ENCODE results near the gene CFAP46.

The CFAP46 gene

DNA sequence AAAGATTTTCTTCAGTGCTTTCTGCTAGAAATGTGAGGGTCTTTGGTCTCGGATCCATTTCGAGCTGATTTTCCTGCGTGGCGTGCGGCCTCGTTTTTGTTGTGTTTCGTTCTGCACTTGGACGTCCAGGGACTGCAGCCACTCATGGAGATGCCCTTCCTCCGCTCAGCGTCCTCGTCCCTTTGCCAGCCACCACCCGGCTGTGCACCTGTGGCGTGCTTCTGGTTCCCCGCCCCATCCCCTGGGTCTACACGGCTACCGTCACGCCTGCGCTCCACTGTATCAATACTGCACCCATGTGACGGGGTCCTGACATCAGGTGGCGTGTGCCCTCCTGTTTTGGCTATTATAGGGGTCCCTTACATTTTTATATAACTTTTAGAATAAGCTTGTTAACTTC lies 113.7 kb downstream of the CFAP46 start:
- no peak overlapping the region for H3K4me3 ChIP-seq (ENCODE audit: low read length, poor library complexity, severe bottlenecking)
- no peaks in the 10 kb centered on the region for H3K4me1 ChIP-seq (ENCODE audit: insufficient read depth, low read length, poor library complexity, severe bottlenecking)
- H3K9me2 ChIP-seq (replicated peaks; ENCODE audit: low read depth, low read length), result no peaks in the 10 kb centered on the region
- H2AFZ ChIP-seq (ENCODE audit: low read length), result no peak overlapping the region
- H3K36me3 ChIP-seq (ENCODE audit: insufficient read depth, low read length), result no peaks in the 10 kb centered on the region
- no peaks in the 10 kb centered on the region for H3K79me2 ChIP-seq (ENCODE audit: insufficient read depth, low read length)
- no peaks in the 10 kb centered on the region; the same call in 1 of the 2 replicates for H3F3A ChIP-seq (ENCODE audit: low read depth)
- no peak overlapping the region for H3K9ac ChIP-seq (ENCODE audit: low read depth, low read length, poor library complexity, severe bottlenecking)
- no peaks in the 10 kb centered on the region for H4K20me1 ChIP-seq (ENCODE audit: insufficient read depth, low read length, poor library complexity, severe bottlenecking)
- no peaks in the 10 kb centered on the region for H3K27me3 ChIP-seq (ENCODE audit: insufficient read depth, low read length, poor library complexity, severe bottlenecking)
- H3K9me3 ChIP-seq (ENCODE audit: insufficient read depth, low read depth, low read length), result peaks cover 7% of the 10 kb centered on the region; the same call in 1 of the 2 replicates
- TF ChIP-seq EZH2phosphoT487 (IDR thresholded peaks at IDR 0.05; ENCODE audit: borderline replicate concordance), result no peak
- TF ChIP-seq, protein P1, sequence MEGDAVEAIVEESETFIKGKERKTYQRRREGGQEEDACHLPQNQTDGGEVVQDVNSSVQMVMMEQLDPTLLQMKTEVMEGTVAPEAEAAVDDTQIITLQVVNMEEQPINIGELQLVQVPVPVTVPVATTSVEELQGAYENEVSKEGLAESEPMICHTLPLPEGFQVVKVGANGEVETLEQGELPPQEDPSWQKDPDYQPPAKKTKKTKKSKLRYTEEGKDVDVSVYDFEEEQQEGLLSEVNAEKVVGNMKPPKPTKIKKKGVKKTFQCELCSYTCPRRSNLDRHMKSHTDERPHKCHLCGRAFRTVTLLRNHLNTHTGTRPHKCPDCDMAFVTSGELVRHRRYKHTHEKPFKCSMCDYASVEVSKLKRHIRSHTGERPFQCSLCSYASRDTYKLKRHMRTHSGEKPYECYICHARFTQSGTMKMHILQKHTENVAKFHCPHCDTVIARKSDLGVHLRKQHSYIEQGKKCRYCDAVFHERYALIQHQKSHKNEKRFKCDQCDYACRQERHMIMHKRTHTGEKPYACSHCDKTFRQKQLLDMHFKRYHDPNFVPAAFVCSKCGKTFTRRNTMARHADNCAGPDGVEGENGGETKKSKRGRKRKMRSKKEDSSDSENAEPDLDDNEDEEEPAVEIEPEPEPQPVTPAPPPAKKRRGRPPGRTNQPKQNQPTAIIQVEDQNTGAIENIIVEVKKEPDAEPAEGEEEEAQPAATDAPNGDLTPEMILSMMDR (conservative IDR thresholded peaks at IDR 0.05; ENCODE audit: low read length), result no peak
- H3K4me2 ChIP-seq (ENCODE audit: low read depth, low read length, poor library complexity, severe bottlenecking), result no peak overlapping the region

DNA sequence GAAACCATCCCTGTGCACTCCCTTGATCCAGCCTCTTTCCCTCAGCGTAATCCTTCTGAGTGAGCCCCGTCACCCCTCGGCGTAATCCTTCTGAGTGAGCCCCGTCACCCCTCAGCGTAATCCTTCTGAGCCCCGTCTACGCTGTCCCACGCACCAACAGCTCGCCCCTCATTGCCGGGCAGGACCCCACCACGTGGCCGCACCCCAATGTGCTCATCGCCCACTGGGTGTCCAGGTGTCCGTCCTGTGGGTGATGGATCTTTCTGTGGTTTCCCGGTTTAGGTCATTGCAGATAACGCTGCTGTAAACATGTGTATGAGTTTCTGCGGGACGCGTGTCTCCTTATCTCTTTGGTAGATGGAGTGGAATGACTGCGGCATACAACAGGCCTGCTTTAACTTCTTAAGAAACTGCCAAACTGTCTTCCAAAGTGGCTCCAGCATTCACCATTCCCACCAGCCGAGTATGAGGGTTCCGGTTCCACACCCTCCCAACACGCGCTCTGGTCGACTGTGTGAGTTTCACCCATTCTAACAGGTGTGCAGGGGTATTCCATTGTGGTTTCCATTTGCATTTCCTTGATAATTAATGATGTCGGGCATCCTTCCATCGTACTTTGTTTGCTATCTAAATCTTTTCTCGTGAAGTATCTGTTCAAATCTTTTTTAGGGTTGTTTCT lies 114.4 kb downstream of the CFAP46 start:
- peaks cover 7% of the 10 kb centered on the region; the same call in 1 of the 2 replicates for H3K9me3 ChIP-seq (ENCODE audit: insufficient read depth, low read depth, low read length)
- no peak overlapping the region for H2AFZ ChIP-seq (ENCODE audit: low read length)
- H3K9ac ChIP-seq (ENCODE audit: low read depth, low read length, poor library complexity, severe bottlenecking), result no peak overlapping the region
- no peaks in the 10 kb centered on the region for H3K4me1 ChIP-seq (ENCODE audit: insufficient read depth, low read length, poor library complexity, severe bottlenecking)
- no peak overlapping the region for H3K4me2 ChIP-seq (ENCODE audit: low read depth, low read length, poor library complexity, severe bottlenecking)
- no peaks in the 10 kb centered on the region for H3K79me2 ChIP-seq (ENCODE audit: insufficient read depth, low read length)
- no peaks in the 10 kb centered on the region for H3K36me3 ChIP-seq (ENCODE audit: insufficient read depth, low read length)
- no peaks in the 10 kb centered on the region for H3K9me2 ChIP-seq (replicated peaks; ENCODE audit: low read depth, low read length)
- TF ChIP-seq, protein P1 (conservative IDR thresholded peaks at IDR 0.05; ENCODE audit: low read length), result no peak
- no peak for TF ChIP-seq EZH2phosphoT487 (IDR thresholded peaks at IDR 0.05; ENCODE audit: borderline replicate concordance)
- H3K4me3 ChIP-seq (ENCODE audit: low read length, poor library complexity, severe bottlenecking), result no peak overlapping the region
- H3K27me3 ChIP-seq (ENCODE audit: insufficient read depth, low read length, poor library complexity, severe bottlenecking), result no peaks in the 10 kb centered on the region
- H3F3A ChIP-seq (ENCODE audit: low read depth), result no peaks in the 10 kb centered on the region; the same call in 1 of the 2 replicates
- no peaks in the 10 kb centered on the region for H4K20me1 ChIP-seq (ENCODE audit: insufficient read depth, low read length, poor library complexity, severe bottlenecking)

DNA sequence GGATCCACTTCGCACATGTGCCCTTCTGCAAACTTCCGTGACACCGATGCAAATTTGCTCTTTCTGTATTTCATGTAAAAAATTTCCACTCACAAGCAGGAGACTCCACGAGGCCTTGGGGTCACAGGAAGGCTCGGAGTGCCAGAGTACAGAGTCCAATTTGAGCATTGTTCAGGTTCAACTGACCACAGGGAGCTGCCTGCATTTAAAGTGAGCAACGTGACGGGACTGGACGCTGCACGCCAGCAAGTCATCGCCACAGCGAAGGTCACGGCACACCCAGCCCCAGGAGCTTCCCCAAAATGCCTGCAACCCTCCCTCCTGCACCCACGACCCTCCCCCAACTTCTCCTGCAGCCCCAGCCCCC lies 115.0 kb downstream of the CFAP46 start:
- Histone ChIP-seq H3K9me3 (ENCODE audit: insufficient read depth, low read depth, low read length) (peaks cover 7% of the 10 kb centered on the region; the same call in 1 of the 2 replicates), H3K4me2 (ENCODE audit: low read depth, low read length, poor library complexity, severe bottlenecking) (no peak overlapping the region), H4K20me1 (ENCODE audit: insufficient read depth, low read length, poor library complexity, severe bottlenecking) (no peaks in the 10 kb centered on the region), H3K27me3 (ENCODE audit: insufficient read depth, low read length, poor library complexity, severe bottlenecking) (no peaks in the 10 kb centered on the region), H2AFZ (ENCODE audit: low read length) (no peak overlapping the region), H3K9ac (ENCODE audit: low read depth, low read length, poor library complexity, severe bottlenecking) (no peak overlapping the region), H3K4me1 (ENCODE audit: insufficient read depth, low read length, poor library complexity, severe bottlenecking) (no peaks in the 10 kb centered on the region), H3F3A (ENCODE audit: low read depth) (no peaks in the 10 kb centered on the region; the same call in 1 of the 2 replicates), H3K9me2 (replicated peaks; ENCODE audit: low read depth, low read length) (no peaks in the 10 kb centered on the region), H3K79me2 (ENCODE audit: insufficient read depth, low read length) (no peaks in the 10 kb centered on the region), H3K4me3 (ENCODE audit: low read length, poor library complexity, severe bottlenecking) (no peak overlapping the region), H3K36me3 (ENCODE audit: insufficient read depth, low read length) (no peaks in the 10 kb centered on the region)
- TF ChIP-seq, protein P1 (conservative IDR thresholded peaks at IDR 0.05; ENCODE audit: low read length), result no peak
